ENCODE measurements around the gene SLC27A5.

DNA sequence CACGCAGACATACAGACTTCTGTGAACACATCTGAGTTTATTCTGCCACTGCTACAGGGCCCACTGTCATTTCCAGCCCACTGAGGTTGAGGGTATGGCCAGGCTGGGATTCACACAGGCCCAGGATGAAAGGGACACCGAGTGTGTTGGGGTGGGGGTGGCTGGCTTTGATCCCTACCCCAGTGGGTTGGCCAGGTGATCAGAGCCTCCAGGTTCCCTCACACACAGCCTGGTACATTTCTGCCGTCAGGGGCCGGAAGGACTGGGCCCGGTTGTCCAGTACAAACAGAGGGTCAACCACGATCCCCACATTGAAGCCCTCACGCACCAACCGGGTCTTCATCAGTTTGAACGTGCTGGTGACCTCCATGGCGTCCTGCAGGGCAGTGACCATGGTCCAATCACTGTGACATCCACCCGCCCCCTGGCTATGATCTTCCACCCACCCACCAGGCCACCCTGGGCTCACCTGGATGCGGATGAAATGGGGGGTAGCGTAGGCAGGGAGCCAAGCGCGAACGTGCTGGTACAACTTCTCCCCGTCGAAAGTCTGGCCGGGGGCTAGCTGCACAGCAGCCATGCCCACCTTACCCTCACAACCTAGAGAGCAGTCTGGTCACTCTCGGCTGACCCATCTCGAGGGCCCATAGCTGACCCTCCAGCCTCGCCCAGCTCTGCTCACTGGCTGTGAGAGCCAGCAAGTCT, 13.3 kb downstream of the SLC27A5 start:
- TF ChIP-seq, protein P1, sequence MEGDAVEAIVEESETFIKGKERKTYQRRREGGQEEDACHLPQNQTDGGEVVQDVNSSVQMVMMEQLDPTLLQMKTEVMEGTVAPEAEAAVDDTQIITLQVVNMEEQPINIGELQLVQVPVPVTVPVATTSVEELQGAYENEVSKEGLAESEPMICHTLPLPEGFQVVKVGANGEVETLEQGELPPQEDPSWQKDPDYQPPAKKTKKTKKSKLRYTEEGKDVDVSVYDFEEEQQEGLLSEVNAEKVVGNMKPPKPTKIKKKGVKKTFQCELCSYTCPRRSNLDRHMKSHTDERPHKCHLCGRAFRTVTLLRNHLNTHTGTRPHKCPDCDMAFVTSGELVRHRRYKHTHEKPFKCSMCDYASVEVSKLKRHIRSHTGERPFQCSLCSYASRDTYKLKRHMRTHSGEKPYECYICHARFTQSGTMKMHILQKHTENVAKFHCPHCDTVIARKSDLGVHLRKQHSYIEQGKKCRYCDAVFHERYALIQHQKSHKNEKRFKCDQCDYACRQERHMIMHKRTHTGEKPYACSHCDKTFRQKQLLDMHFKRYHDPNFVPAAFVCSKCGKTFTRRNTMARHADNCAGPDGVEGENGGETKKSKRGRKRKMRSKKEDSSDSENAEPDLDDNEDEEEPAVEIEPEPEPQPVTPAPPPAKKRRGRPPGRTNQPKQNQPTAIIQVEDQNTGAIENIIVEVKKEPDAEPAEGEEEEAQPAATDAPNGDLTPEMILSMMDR (IDR thresholded peaks at IDR 0.05): no peak
- no peak for TF ChIP-seq POLR2A (IDR thresholded peaks at IDR 0.05)
- TF ChIP-seq POLR2AphosphoS5 (IDR thresholded peaks at IDR 0.05): no peak
